OCI-LY7 (cell line): ENCODE data around the gene RINT1. TPM values are rescaled to one million over a fixed set of nuclear protein-coding genes. Genes with fewer than 3 reads are reported as not detected.

Experiments
- BruUV-seq: library from RNA; stranded (reverse); fragments of 400-500 nt; replicated peaks from 2 replicates; lab custom pipeline; 2021; lab: Mats Ljungman, UMichigan
- CTCF ChIA-PET: fragments of 300-600 bp; sonication (Branson Sonifier 250); formaldehyde crosslinking; loops from one replicate; lab custom pipeline; 2022; ENCODE audit warnings: antibody characterized with exemption; ENCODE audit not compliant: unreplicated experiment; lab: Charles Lee
- POLR2A ChIA-PET: fragments of 300-600 bp; sonication (Branson Sonifier 250); formaldehyde crosslinking; loops from one replicate; lab custom pipeline; 2022; ENCODE audit warnings: antibody characterized with exemption; lab: Charles Lee
- DNase-seq: peaks from one replicate; pipeline ENCODE4 v3.0.0-alpha.2; 2015; ENCODE audit warnings: low spot score
- H2AFZ ChIP-seq: fragments of 200-600 bp; sonication (generic), shearing (Covaris generic); 2 replicates; pipeline ENCODE4 v1.6.1; 2014; ENCODE audit warnings: mild to moderate bottlenecking, antibody characterized with exemption, low read length, moderate library complexity
- H3K27ac ChIP-seq: fragments of 200-600 bp; sonication (generic); 2 replicates; pipeline ENCODE4 v1.5.1; 2014; ENCODE audit warnings: mixed run types, low read depth, mild to moderate bottlenecking, moderate library complexity, low read length, inconsistent platforms; ENCODE audit not compliant: poor library complexity, severe bottlenecking
- H3K36me3 ChIP-seq: fragments of 200-600 bp; sonication (generic); 2 replicates; pipeline ENCODE4 v1.6.1; 2014; ENCODE audit warnings: mild to moderate bottlenecking, antibody characterized with exemption, low read length, moderate library complexity, mixed read lengths; ENCODE audit not compliant: insufficient read depth
- H3K4me1 ChIP-seq: fragments of 200-600 bp; sonication (generic); 2 replicates; pipeline ENCODE4 v1.5.1; 2014; ENCODE audit warnings: mild to moderate bottlenecking, low read length; ENCODE audit not compliant: insufficient read depth, poor library complexity, severe bottlenecking
- H3K4me2 ChIP-seq: fragments of 200-600 bp; sonication (generic); 2 replicates; pipeline ENCODE4 v1.6.1; 2014; ENCODE audit warnings: mild to moderate bottlenecking, low read length
- H3K4me3 ChIP-seq: fragments of 200-600 bp; sonication (generic); 2 replicates; pipeline ENCODE4 v1.5.1; 2014; ENCODE audit warnings: mild to moderate bottlenecking, low read depth, low read length; ENCODE audit not compliant: poor library complexity, severe bottlenecking
- H3K79me2 ChIP-seq: fragments of 200-600 bp; sonication (generic); 2 replicates; pipeline ENCODE4 v1.6.1; 2016; ENCODE audit warnings: low read depth, mild to moderate bottlenecking, low read length, moderate library complexity, mixed read lengths; ENCODE audit not compliant: insufficient read depth
- H3K9me2 ChIP-seq: fragments of 200-600 bp; sonication (generic); 2 replicates; pipeline ENCODE4 v1.6.1; 2016; ENCODE audit warnings: mild to moderate bottlenecking, low read length, mixed read lengths; ENCODE audit not compliant: insufficient read depth
- H3K9me3 ChIP-seq: fragments of 200-600 bp; sonication (generic); 2 replicates; pipeline ENCODE4 v1.6.1; 2014; ENCODE audit warnings: mild to moderate bottlenecking, mixed run types, low read length, mixed read lengths
- H4K20me1 ChIP-seq: fragments of 200-600 bp; sonication (generic); 2 replicates; pipeline ENCODE4 v1.6.1; 2014; ENCODE audit warnings: mild to moderate bottlenecking, antibody characterized with exemption, low read length, moderate library complexity, mixed read lengths; ENCODE audit not compliant: insufficient read depth
- EZH2phosphoT487 ChIP-seq: fragments of 200-600 bp; sonication (generic); IDR thresholded peaks from 2 replicates; pipeline ENCODE4 v1.6.1; 2018; ENCODE audit warnings: low read depth, borderline replicate concordance, mild to moderate bottlenecking, mixed run types, antibody characterized with exemption, low read length, moderate library complexity, mixed read lengths
- intact Hi-C: fragments of 100-400 bp; cut with micrococcal nuclease; formaldehyde crosslinking; loops from one replicate; pipeline ENCODE4 v1.10.0; 2022; ENCODE audit not compliant: unreplicated experiment
- total RNA-seq, 2 experiments: library from RNA; depleted of rRNA in 1 of 2; stranded (reverse); fragments of >200 nt in 1 of 2; shearing (Covaris generic) in 1 of 2; gene quantifications; 2 replicates each; pipeline ENCODE4 v1.2.3, GENCODE V29; 2014 to 2022
- TF ChIP-seq, protein P1 (sequence below): fragments of 200-600 bp; sonication (generic); conservative IDR thresholded peaks from 2 replicates; pipeline ENCODE4 v1.5.1; 2014; ENCODE audit warnings: mild to moderate bottlenecking, antibody characterized with exemption, low read length, moderate library complexity, mixed read lengths

The RINT1 gene
- total RNA-seq, 2 experiments from 2014 or later = 11.2 to 27.8 TPM

- Histone ChIP-seq H3K79me2 (no peaks in the 10 kb centered on the region), H3K4me2 (no peak overlapping the region), H3K9me2 (no peaks in the 10 kb centered on the region), H3K27ac (no peak overlapping the region), H2AFZ (no peak overlapping the region), H4K20me1 (no peaks in the 10 kb centered on the region), H3K36me3 (no peaks in the 10 kb centered on the region), H3K4me1 (no peaks in the 10 kb centered on the region), H3K4me3 (no peak overlapping the region), H3K9me3 (no peaks in the 10 kb centered on the region)
- DNase-seq = no peak
- ChIA-PET CTCF (no interaction called here), POLR2A (interaction anchor here (0.6 kb wide), 2 partner anchors 13 to 432 kb away, joined by 3 to 5 read pairs; no protein-coding TSS in a partner anchor)
- TF ChIP-seq EZH2phosphoT487 = no peak
- TF ChIP-seq, protein P1, sequence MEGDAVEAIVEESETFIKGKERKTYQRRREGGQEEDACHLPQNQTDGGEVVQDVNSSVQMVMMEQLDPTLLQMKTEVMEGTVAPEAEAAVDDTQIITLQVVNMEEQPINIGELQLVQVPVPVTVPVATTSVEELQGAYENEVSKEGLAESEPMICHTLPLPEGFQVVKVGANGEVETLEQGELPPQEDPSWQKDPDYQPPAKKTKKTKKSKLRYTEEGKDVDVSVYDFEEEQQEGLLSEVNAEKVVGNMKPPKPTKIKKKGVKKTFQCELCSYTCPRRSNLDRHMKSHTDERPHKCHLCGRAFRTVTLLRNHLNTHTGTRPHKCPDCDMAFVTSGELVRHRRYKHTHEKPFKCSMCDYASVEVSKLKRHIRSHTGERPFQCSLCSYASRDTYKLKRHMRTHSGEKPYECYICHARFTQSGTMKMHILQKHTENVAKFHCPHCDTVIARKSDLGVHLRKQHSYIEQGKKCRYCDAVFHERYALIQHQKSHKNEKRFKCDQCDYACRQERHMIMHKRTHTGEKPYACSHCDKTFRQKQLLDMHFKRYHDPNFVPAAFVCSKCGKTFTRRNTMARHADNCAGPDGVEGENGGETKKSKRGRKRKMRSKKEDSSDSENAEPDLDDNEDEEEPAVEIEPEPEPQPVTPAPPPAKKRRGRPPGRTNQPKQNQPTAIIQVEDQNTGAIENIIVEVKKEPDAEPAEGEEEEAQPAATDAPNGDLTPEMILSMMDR = no peak
- BruUV-seq = no TSS peak
- intact Hi-C loops = no loop called here
These were observed 78.3 kb downstream of the RINT1 start for GRCh38 chr7:105610165-105610930.

GRCh38 chr7:105611856-105612775, 80.1 kb downstream of the RINT1 start:
- Histone ChIP-seq H3K36me3 (no peaks in the 10 kb centered on the region), H3K9me3 (no peaks in the 10 kb centered on the region), H3K79me2 (no peaks in the 10 kb centered on the region), H3K4me2 (no peak overlapping the region), H3K4me1 (no peaks in the 10 kb centered on the region), H4K20me1 (no peaks in the 10 kb centered on the region), H3K4me3 (no peak overlapping the region), H2AFZ (no peak overlapping the region), H3K27ac (no peak overlapping the region), H3K9me2 (no peaks in the 10 kb centered on the region)
- BruUV-seq = no TSS peak
- intact Hi-C loops = no loop called here
- no peak for DNase-seq
- no peak for TF ChIP-seq EZH2phosphoT487
- TF ChIP-seq, protein P1 = no peak
- CTCF ChIA-PET = no interaction called here
- POLR2A ChIA-PET = no interaction called here
